ENCODE data around the gene ZNF175.

- TF ChIP-seq CTCF (conservative IDR thresholded peaks at IDR 0.05; ENCODE audit: low read depth, low read length): no peak
- no peak for TF ChIP-seq EZH2 (IDR thresholded peaks at IDR 0.05; ENCODE audit: low read length, unreplicated experiment)
- no peak for TF ChIP-seq EZH2phosphoT487 (IDR thresholded peaks at IDR 0.05; ENCODE audit: borderline replicate concordance, low read length)
These were observed 41.8 kb upstream of the ZNF175 start for GRCh38 chr19:51529301-51529700.
